Lower leg skin (tissue), 3 donors: ENCODE results near the gene CDKAL1.

Source experiments
- POLR2A ChIP-seq, 2 donors: fragments of 450-650 bp; IDR thresholded peaks; one replicate each; pipeline ENCODE4 v1.6.1; 2016 to 2017; ENCODE audit warnings: antibody characterized with exemption in 2 of 2, mild to moderate bottlenecking in 1 of 2, moderate library complexity in 1 of 2
- TF ChIP-seq, protein P1 (sequence below), 3 donors: fragments of 450-650 bp; IDR thresholded peaks; one replicate each; pipeline ENCODE4 v1.5.1; 2016; ENCODE audit warnings: antibody characterized with exemption in 3 of 3, mild to moderate bottlenecking in 3 of 3, moderate library complexity in 2 of 3

DNA sequence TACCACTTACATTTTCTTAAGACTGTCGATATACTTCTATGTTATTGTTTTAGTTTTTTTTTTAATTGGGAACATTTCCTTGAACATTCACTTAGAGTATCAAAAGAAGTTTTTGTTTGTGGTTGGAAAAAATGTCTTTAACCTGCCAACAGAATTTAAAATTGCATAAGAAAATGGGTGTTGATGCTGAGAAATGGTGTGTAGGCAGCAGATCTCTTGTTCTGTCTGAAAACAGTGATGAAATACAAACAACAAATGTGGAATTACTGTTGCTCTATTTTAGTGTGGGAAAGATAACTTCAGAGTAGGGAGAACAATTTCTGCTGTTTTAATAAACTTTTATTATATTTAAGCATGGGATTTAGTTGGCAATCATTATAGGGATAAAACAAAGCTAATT is 293.5 kb downstream of the CDKAL1 start:
- TF ChIP-seq POLR2A (IDR thresholded peaks at IDR 0.05): no peak
- TF ChIP-seq, protein P1, sequence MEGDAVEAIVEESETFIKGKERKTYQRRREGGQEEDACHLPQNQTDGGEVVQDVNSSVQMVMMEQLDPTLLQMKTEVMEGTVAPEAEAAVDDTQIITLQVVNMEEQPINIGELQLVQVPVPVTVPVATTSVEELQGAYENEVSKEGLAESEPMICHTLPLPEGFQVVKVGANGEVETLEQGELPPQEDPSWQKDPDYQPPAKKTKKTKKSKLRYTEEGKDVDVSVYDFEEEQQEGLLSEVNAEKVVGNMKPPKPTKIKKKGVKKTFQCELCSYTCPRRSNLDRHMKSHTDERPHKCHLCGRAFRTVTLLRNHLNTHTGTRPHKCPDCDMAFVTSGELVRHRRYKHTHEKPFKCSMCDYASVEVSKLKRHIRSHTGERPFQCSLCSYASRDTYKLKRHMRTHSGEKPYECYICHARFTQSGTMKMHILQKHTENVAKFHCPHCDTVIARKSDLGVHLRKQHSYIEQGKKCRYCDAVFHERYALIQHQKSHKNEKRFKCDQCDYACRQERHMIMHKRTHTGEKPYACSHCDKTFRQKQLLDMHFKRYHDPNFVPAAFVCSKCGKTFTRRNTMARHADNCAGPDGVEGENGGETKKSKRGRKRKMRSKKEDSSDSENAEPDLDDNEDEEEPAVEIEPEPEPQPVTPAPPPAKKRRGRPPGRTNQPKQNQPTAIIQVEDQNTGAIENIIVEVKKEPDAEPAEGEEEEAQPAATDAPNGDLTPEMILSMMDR (IDR thresholded peaks at IDR 0.05): no peak
